Left renal pelvis (tissue), 4 donors: ENCODE results near the gene KCTD2. TPM values are rescaled to one million over a fixed set of nuclear protein-coding genes. Genes with fewer than 3 reads are reported as not detected.
"Not testable (repeated sequence)": the region's sequence is repeated elsewhere in the genome, so short reads cannot be mapped to it uniquely, and the experiment has no call there.

Source experiments
- DNase-seq, 4 donors: peaks; one replicate each; pipeline ENCODE4 v3.0.0-alpha.2; 2013; ENCODE audit warnings: low read depth in 4 of 4, low spot score in 3 of 4
- polyA plus RNA-seq, 4 donors: library from polyadenylated mRNA; unstranded; fragments of 120-200 nt; gene quantifications; one replicate each; pipeline ENCODE4 v1.2.1, GENCODE V29; 2013; ENCODE audit not compliant: insufficient read length in 4 of 4

The KCTD2 gene
- polyA plus RNA-seq, 4 donors: 27.8 to 36.6 (median 31.1) TPM

DNA sequence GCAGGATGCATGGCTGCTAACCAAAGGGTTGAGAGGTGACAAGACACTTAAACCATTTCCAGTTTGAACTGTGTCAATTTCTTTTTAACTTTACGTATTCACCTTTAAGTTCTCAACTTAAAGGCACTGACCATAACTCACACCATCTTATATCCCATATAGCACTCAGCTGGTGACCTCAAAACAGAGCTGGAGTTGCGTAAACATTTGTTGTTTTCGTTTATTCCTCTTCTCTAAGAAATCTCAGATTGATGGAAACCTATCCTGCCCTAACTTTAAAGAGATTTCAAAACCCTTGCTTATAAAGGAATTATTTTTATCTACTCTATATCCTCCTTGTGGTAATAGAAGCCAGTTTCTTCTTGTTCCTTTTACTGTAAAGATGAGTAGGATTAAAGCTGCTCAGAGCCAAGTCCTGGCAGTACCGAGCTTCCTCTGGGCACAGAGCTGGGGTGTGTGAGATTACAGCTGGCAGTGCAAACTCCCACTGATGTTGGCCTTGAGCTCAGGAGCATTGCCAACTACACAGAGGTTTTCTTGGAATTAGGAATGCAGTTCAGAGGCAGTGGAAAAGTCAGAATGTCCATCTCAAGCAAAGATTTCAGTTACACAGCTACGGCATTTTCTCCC, 1.3 kb downstream of the KCTD2 start:
- no peak for DNase-seq

DNA sequence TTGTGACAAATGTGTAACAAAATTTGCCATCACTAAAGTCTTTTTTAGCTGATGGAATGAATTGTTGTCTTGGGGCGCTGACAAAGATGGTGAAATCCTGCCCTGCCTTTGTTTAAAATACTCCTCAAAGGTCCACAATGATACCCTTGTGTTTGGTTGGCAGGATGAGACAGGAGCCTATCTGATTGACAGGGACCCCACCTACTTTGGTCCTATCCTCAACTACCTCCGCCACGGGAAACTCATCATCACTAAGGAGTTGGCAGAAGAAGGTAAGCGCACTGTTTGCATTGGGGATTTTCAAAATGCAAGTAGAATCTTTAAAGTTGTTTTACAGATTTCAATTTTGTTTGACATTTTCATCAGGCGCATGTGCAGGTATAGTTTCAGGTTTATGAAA, 2.0 kb downstream of the KCTD2 start:
- DNase-seq: no peak

DNA sequence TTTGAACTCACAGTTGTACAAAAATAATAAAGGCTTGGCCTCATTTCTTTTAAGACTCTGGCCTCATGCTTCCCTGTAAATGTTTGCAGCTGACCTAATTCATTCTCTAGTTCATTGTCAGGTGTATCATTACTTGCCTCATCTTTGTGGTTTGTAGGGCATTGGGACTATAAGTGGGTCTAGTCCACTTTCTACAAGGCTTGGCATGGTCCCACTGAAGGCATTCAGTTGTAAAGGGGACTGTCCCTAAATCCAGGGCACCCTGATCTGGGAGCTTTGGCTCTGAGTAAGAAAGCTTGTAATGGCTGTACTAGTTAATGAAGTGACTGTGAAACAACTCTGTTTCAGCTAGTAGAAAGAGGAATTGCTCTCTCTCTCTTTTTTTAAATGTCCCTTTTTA, 2.7 kb downstream of the KCTD2 start:
- DNase-seq: no peak

DNA sequence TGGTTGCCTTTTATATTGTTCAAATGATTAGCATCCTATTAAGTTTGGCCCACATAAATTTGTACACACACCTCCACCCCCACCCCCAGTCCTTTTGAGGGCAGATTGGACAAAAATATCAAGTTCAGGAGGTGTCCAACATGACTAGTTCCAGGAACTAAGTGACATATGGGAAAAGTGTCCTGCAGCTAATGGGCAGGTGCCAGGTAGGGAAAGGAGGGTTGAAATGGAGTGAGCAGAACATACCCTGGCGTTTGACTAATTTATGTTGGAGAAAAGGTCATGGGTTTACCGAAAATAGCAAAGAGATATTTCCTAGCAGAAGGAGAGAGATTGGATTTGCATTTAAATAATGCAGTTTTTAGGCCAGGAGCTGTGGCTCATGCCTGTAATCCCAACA, 4.9 kb downstream of the KCTD2 start:
- DNase-seq: no peak

DNA sequence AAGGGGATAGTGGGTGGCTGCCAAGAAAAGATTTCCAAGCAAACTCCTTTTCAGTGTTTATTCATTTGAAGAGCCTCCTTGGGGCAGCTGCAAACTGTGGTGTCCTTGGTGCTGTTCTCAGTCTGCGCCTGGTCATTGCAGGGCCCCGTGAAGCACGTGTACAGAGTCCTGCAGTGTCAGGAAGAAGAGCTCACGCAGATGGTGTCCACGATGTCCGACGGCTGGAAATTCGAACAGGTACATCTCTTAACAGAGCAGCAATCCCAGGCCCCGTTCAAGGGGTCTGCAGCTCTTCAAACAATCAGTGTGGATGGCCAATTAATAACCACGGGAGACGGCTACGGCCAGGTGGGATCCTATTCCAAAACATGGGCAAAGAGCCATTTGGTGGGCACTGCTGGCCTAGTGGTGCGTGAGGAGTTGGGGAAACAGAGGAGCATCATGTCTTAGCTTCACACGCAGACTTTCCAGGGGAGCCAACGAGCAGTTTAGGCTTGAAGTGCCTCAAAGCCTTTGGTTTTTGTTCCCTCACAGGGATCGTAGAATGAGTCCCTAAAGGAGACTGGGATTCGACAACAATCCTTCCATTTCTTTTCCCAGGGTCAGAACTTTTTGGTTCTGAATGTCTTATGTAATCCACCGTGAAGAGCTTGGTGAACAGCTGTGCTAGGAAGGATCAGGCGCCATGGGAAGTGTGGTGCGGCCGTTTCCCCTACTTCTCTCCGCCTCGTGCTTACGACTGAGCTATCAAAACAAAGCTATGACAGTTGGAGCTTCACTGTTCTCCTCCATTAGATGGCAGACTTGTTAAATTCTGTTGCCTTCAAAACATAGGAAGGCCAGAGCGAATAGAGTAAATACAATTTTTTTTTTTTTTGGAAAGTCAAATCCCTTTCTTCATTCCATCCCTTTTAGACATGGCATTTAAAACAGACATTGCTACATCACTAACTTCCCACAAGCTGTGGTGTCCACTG, 12.6 kb downstream of the KCTD2 start:
- no peak for DNase-seq

DNA sequence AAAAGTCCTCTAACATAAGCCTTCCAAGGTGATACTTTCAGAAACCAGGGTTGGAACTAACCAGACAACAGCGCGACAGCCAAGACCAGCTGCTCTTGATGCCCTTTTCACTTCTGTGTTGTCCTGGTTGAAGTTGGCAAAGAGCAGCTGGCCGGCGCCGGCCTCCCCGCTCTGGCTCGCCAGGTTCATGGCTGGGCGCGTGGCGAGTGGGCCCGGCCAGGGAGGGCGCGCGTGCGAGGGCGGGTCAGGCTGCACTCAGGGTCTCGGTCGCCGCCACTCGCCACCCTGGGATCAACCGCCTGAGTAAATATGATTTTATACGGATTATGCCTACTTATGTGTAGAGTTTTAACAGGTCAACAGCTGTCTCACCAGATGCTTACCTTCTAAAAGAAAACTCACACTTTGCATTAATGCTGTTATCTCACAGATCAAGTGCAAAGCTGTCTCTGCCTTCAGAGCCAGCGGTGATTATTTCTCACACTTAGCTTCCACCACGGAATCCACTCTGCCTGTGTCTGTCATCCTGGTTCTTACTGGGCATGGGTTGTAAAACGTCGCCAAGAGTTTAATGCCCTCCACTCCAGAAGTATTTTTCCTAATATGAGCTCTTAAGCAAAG, 13.5 kb downstream of the KCTD2 start:
- DNase-seq: no peak

DNA sequence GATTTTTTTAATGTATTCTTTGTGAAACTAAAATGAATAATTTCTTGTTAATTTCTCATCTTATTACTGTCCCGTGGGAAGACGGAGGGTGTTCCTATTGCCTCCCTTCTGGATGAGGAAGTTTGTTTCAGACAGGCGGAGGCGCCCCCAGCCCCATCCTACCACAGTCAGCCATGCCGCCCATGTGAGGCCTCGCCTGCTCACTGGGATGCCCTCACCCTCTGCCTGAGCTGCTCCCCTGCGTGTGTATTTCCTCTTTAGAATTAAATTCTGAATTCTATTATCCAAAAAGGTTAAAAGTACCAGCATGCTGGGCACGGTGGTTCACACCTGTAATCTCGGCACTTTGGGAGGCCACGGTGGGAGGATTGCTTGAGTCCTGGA, 14.0 kb downstream of the KCTD2 start:
- no peak for DNase-seq

DNA sequence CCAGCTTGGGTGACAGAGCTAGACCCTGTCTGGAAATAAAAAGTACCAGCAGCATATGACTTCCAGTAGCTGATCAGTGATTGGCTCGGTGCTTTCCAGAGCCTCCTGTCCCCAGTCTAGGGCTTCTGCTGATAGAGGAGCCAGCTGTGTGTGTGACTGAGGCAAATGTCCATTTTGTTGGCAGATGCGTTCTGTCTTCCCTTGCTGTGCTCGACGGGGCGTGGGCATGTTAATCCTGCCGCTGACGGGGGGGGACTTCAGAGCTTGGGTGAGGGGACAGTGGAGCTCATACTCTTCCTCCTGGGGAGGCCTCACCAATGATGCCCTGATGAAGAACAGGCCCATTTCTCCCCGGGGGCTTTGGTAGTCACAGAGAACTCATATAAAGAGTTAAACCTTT, 14.6 kb downstream of the KCTD2 start:
- no peak for DNase-seq

DNA sequence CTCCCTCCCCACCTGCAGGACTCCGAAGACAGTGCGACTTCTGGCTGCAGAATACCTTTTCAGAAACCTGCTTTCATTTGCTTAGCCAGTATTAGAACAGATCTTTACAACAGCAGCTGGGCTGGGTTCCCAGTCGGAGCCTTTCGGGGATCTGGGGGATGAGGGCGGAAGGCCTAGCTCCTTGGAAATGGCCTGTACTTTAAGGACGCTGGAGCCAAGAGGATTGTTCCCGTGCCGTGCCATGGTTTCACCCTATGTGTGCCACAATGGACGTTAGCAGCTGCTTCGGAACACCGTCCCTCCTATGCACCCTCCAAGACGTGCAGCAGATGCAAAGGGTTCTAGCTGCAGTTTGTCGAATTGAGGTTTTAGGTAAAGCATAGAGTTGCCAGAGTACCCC, 16.2 kb downstream of the KCTD2 start:
- no peak for DNase-seq

DNA sequence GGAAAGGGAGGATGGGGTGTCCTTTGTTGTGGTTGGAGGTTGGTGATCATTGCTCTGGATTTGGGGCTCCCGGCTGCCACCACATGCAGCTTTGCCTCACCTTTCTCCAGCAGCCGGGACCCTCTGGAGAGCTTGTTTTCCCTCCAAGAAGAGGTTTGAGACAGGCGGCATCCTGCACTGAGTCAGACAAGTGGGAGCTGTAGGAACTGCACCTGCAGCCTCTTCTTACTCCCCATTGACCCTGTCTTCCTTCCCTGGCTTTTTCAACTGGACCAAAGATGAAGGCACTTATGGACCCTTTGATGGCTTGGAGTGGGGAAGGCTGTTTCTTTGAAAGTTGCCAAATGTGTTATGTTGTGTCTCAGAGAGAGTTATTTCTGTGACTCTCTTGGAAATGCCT, 16.6 kb downstream of the KCTD2 start:
- DNase-seq: no peak

DNA sequence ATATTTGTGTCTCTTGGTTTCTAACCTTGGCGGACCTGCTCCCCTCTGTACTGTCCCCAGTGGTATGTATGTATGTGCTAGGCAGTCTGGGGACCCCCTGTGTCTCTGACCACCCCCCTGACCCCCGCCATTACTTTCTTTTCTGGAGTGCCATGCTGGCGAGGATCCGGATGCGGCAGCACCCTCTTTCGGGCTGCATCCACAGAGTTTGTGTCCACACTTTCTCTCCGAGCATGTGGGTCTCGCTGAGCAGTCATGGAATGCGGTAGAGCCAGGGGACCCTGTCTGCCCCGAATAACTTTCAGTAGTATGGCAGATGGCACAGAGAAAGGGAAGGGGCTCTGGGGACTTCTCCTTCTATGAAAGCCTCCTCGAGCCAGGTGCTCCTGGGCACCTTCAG, 17.0 kb downstream of the KCTD2 start:
- no peak for DNase-seq

DNA sequence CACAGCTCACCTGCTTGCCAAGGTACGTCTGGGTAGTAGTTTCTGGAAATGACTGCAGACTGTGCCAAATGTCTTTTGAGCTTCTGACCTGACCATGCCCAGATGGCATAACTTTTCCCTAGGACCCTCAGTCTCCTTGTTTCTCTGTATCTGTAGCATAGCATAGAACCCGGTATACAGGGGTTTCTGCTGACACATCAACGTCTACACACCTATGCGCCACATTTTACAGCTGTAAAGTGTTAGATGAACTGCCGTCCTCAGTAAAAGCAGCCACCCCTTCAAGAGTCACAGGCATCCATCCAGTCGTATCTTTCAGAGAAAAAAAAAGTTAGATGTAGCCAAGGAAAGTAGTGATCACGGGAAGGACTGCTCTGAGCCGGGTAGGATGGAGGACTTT, 17.4 kb downstream of the KCTD2 start:
- no peak for DNase-seq

DNA sequence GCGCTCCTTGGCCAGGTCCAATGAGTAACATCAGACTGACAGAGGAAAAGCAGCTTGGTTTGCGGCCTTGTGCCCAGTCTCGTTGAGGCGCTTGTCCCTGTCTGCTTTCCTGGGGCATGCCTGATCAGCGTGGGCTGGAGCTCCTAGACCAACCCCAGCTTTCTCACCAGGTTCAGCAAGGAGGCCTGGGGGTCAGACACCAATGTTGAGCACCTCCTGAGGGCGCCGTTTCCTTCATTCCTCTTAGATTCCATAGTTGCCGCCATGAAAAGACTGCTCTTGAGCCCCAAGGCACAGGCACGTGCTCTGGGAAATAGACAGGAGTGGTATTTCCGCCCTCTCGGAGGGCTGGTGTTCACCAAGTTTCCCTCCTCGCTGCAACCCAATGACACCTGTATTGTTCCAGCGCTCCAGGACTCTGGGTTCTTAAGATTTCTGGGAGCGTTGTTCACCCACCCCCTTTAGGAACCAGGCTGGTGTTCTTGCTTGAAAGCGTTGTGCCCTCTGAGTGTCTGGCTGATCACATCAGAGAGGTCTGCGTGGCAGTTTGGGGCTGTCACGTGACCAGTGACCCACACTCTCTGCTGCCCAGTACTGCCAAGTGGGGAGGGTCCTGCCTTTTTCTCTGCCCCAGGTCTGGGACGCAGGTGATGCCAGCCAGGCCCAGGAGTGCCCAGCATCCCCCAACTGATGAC, 18.0 kb downstream of the KCTD2 start:
- no peak for DNase-seq

DNA sequence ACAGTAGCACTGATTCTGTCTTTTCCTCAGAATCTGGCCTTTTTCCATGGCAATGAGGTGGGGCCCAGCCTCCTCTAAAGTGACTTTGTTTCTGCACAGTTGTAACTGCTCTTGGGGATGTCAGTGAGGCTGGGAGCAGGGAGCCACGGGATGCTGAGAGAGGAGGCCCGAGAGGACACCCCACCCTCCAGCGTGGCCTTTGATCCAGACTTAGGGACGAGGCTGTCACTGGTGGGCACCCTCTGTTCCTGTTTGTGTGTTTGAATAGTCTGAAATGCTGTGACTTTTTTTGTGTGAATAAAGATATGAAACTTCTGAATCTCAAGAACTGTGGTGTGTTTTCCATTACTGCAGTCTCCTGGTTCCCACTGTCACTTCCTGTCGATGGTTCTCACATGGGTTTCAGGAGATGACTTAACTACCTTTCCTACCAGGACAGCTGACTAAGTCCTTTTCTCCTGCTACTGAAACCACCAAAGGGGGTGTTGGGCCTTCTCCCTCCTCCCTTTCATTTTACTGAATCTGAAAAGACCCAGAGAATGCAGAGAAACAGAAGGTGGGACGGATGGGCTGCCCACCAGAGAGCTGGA, 18.6 kb downstream of the KCTD2 start:
- DNase-seq: no peak

DNA sequence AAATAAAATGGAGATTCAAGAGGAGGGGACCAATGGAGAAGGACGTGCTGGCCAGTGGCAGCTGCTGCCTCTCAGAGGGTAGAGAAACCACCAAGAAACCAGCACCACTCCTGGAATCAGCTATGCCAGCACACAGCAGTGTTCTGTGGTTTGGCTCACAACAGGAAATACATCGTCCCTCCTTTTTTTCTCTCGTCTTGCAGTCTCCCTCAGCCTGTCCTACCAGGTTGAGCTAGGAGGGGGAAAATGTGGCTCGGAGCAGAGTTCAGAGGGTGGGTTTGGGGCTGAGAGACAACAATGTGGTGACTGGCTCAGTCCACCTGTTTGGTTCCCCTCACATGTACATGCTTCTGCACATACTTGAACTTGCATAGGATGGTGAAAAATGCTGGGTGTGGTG, 20.8 kb downstream of the KCTD2 start:
- no peak for DNase-seq

DNA sequence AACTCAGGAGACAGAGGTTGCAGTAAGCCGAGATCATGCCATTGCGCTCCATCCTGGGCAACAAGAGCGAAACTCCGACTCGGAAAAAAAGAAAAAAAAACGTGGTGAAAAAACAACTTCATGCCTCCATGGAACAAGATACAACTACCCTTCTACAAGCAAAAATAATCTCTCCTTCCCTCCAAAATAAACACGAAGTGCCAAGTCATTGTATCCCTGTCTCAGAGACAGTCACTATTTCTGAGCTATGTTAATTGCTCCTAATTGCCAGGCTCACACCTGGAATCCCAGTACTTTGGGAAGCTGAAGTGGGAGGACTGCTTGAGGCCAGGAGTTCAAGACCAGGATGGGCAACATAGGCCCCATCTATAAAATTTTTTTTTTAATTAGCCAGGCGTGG, 21.7 kb downstream of the KCTD2 start:
- no peak for DNase-seq

DNA sequence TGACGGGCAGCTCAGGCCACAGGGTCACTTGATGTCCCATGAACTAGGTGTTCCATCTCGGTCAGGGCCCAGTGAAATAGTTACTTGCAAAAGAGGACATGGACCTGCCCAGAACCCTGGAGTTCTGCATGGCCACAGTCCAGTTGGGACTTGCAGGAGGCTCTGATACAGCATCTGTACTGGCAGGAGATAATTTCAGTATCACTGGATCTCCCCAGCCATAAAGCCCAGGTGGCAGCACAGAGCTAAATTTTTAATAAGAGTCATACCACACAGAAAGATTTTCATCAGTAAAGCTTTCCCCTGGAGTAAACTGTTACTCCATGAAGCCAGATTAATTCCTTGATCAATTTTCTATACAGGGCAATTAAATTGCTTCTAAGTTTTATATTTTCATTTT, 22.8 kb downstream of the KCTD2 start:
- no peak for DNase-seq

DNA sequence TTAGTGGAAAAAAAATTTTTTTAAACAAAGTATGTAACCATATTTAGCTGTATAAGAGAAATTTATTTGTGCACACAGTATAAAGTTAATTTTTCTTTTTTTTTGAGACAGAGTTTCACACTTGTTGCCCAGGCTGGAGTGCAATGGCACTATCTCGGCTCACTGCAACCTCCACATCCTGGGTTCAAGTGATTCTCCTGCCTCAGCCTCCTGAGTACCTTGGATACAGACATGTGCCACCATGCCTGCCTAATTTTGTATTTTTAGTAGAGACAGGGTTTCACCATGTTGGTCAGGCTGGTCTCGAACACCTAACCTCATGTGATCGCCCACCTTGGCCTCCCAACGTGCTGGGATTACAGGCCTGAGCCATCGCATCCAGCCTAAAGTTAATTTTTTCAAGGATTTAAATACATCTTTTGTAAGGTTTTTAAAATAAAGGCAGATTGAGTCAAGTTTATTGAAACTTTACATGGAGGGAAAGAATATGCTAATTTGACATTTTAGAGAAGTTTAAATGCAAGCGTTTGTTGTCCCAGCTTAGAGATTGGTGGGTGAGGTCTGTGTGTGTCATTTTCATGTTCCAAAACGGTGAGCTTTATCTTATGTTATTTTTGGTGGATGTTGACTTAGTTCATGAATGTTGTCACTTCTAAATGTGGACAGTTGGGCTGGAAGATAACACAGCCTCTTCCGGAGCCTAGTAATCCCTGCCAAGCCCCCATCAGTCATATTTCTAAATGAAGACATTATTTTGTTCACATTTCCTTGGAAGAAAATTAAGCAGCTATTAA, 24.6 kb downstream of the KCTD2 start:
- not testable (repeated sequence) for DNase-seq

DNA sequence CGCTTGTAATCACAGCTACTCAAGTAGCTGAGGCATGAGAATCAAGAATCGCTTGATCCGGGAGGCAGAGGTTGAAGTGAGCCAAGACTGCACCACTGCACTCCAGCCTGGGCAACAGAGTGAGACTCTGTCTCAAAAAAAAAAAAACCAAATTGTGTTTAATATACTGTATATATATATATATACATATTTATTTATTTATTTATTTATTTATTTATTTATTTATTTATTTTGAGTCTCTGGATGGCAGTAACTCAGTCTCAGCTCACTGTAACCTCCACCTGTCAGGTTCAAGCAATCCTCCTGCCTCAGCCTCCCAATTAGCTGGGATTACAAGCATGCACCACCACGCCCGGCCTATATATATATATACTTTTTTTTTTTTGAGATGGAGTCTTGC, 25.9 kb downstream of the KCTD2 start:
- not testable (repeated sequence) for DNase-seq

DNA sequence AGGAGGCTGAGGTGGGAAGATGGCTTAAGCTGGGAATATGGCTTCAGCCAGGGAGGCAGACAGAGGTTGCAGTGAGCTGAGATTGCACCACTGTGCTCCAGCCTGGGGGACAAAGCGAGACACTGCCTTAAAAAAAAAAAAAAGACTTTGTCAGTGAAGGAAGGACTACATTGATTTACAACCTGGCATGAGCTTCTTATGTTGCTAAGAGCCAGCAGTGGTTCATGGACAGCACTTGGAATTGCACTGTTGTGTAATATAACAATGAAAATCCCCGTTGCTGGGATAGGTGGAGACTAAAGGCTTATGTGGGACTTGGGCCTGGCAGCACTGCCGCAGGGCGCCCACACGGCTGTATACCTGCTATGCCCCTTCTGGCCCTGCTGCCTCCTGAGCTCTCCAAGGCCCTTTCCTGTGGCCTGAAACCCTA, 26.6 kb downstream of the KCTD2 start:
- no peak for DNase-seq
